GM18526 (cell line): ENCODE results near the gene SRPRB.

Source experiments
- POLR2A ChIP-seq: IDR thresholded peaks from 3 replicates; pipeline ENCODE4 v1.6.1; 2011; ENCODE audit not compliant: insufficient read length; ENCODE audit errors: extremely low read depth

SRPRB gene

GRCh38 chr3:133769536-133769935, 36.1 kb upstream of the SRPRB start:
- TF ChIP-seq POLR2A, result no peak

- no peak for TF ChIP-seq POLR2A
These were observed 31.9 kb upstream of the SRPRB start for GRCh38 chr3:133773732-133774131.

GRCh38 chr3:133775309-133775708, 30.3 kb upstream of the SRPRB start:
- no peak for TF ChIP-seq POLR2A

GRCh38 chr3:133775835-133776234, 29.8 kb upstream of the SRPRB start:
- TF ChIP-seq POLR2A, result no peak

- TF ChIP-seq POLR2A, result no peak
These were observed 28.7 kb upstream of the SRPRB start for GRCh38 chr3:133776794-133777438.

GRCh38 chr3:133777807-133778568, 27.6 kb upstream of the SRPRB start:
- TF ChIP-seq POLR2A, result no peak

- TF ChIP-seq POLR2A, result no peak
These were observed 25.9 kb upstream of the SRPRB start for GRCh38 chr3:133779626-133780203.

GRCh38 chr3:133781570-133781969, 24.0 kb upstream of the SRPRB start:
- no peak for TF ChIP-seq POLR2A

GRCh38 chr3:133782454-133782853, 23.2 kb upstream of the SRPRB start:
- TF ChIP-seq POLR2A, result no peak

GRCh38 chr3:133783762-133784161, 21.9 kb upstream of the SRPRB start:
- no peak for TF ChIP-seq POLR2A

GRCh38 chr3:133788024-133788423, 17.6 kb upstream of the SRPRB start:
- no peak for TF ChIP-seq POLR2A

GRCh38 chr3:133792171-133792763, 13.3 kb upstream of the SRPRB start:
- no peak for TF ChIP-seq POLR2A

- no peak for TF ChIP-seq POLR2A
These were observed 8.1 kb upstream of the SRPRB start for GRCh38 chr3:133797396-133798105.

GRCh38 chr3:133799794-133800585, 5.6 kb upstream of the SRPRB start:
- TF ChIP-seq POLR2A, result no peak

- TF ChIP-seq POLR2A, result no peak
These were observed 2.1 kb upstream of the SRPRB start for GRCh38 chr3:133803469-133803868.
